ENCODE results near the gene PAK6.

DNA sequence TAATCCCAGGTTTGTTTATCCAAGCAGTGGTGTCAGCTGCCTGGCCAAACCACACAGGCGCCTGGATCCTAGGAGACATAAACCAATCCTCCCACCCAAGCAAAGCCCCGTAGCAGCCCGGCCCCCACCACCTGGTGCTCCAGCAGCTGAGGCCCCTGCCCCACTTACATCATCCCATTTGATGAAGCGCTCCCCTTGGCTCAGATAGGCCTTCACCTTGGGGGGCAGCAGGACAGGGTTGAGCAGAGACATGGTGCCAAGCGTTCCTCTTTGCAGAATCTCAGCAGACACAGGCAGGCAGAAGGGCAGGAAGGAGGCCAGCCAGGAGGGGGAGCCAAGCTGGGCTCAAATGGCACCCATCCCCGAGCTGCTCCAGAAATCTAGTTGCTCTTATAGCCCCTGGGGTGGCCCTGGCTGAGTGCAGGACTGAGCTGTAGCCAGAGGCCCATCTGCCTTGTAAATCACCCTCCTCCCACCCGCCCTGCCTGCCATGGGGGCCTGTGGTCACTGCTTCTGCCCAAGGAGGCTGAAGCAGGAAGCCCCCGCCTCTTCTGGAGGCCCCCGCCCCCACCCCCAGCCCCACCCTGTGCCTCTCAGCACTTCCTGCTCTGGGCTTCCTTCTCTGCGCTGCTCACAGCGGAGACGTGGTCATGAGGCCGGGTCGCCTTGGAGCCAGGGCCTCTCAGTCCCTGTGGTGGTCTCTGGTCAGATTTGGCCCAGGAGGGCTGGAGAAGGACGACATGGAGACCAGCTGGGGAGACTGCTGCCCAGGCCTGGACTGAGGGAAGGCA is 68.8 kb downstream of the PAK6 start, which contains the start of gene PLCB2:
- TF ChIP-seq POLR2A (IDR thresholded peaks at IDR 0.05; ENCODE audit: low read depth, low read length), result 0 out of 2 replicates have a peak, but pooled peaks have one; percentile 60
- no peak for TF ChIP-seq SPI1 (IDR thresholded peaks at IDR 0.05; ENCODE audit: low read depth, low read length)
- peak; percentile 75 for TF ChIP-seq POLR2AphosphoS5 (IDR thresholded peaks at IDR 0.05; ENCODE audit: low read depth, low read length)
- peak; percentile 77; the same call in 1 of the 2 replicates for TF ChIP-seq TAF1 (IDR thresholded peaks at IDR 0.05; ENCODE audit: low read depth, low read length)

Data from GM12891 (cell line).